ENCODE measurements around the gene PRPF39. TPM values are rescaled to one million over a fixed set of nuclear protein-coding genes. Genes with fewer than 3 reads are reported as not detected.

PRPF39 gene
- total RNA-seq, 1 donor from 2014 or later: 43.2 TPM

- H3K27me3 ChIP-seq: no peaks in the 10 kb centered on the region
- no peak for DNase-seq (ENCODE audit: low spot score in 2 of 2)
- no peaks in the 10 kb centered on the region for H3K9me3 ChIP-seq
- intact Hi-C loops (cut with DNase I): no loop called here
- no peak overlapping the region for H3K4me3 ChIP-seq
- H3K4me1 ChIP-seq: no peaks in the 10 kb centered on the region
- TF ChIP-seq, protein P1, sequence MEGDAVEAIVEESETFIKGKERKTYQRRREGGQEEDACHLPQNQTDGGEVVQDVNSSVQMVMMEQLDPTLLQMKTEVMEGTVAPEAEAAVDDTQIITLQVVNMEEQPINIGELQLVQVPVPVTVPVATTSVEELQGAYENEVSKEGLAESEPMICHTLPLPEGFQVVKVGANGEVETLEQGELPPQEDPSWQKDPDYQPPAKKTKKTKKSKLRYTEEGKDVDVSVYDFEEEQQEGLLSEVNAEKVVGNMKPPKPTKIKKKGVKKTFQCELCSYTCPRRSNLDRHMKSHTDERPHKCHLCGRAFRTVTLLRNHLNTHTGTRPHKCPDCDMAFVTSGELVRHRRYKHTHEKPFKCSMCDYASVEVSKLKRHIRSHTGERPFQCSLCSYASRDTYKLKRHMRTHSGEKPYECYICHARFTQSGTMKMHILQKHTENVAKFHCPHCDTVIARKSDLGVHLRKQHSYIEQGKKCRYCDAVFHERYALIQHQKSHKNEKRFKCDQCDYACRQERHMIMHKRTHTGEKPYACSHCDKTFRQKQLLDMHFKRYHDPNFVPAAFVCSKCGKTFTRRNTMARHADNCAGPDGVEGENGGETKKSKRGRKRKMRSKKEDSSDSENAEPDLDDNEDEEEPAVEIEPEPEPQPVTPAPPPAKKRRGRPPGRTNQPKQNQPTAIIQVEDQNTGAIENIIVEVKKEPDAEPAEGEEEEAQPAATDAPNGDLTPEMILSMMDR (IDR thresholded peaks at IDR 0.05): no peak
- H3K36me3 ChIP-seq: no peaks in the 10 kb centered on the region
- H3K27ac ChIP-seq: no peak overlapping the region
Measured at GRCh38 chr14:45150386-45150890, 66.5 kb downstream of the PRPF39 start.

DNA sequence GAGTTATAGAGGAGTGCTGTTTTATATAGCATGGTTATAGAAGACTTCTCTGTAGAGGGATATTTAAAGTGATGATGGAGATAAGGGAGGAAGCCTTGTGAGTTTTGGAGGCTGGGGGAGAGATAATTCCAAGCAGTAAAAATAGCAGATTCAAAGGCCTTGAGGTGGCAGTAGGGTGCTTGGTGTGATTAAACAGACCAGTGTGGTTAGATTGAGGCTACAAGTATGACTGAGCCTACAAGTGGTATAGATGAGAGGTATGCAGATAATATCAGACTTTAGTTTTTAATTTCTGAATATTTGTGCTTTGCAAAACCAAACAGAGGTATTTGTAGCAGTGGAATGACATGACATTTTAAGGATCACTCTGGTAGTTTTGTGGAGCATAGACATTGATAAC is 72.2 kb downstream of the PRPF39 start:
- H3K27ac ChIP-seq: no peak overlapping the region
- no peak overlapping the region for H3K4me3 ChIP-seq
- H3K9me3 ChIP-seq: no peaks in the 10 kb centered on the region
- TF ChIP-seq, protein P1 (IDR thresholded peaks at IDR 0.05): no peak
- H3K36me3 ChIP-seq: no peaks in the 10 kb centered on the region
- intact Hi-C loops (cut with DNase I): no loop called here
- no peak for DNase-seq (ENCODE audit: low spot score in 2 of 2)
- no peaks in the 10 kb centered on the region for H3K27me3 ChIP-seq
- no peaks in the 10 kb centered on the region for H3K4me1 ChIP-seq

Other genes with a start within 250 kb of the PRPF39 start
- gene KLHL28, start 122.2 kb upstream of the PRPF39 start, total RNA-seq: 6.1 TPM
- 1.8 TPM for gene TOGARAM1, start 121.9 kb upstream of the PRPF39 start, total RNA-seq
- gene FKBP3, start 50.4 kb downstream of the PRPF39 start, total RNA-seq: 8.8 TPM
- 2.1 TPM for gene FANCM, start 51.8 kb downstream of the PRPF39 start, total RNA-seq
- 35.9 TPM for gene MIS18BP1, start 169.1 kb downstream of the PRPF39 start, total RNA-seq

Measured in ascending aorta (tissue), 2 donors.